ENCODE measurements around the gene FANK1.
"Not testable (repeated sequence)": the region's sequence is repeated elsewhere in the genome, so short reads cannot be mapped to it uniquely, and the experiment has no call there.

FANK1 gene

GRCh38 chr10:125953778-125954385 lies 57.5 kb downstream of the FANK1 start:
- no peak for FAIRE-seq
- no peak for DNase-seq (ENCODE audit: insufficient read length, low spot score)
- no peak for TF ChIP-seq POLR2A (IDR thresholded peaks at IDR 0.05; ENCODE audit: low read depth, low read length)

DNA sequence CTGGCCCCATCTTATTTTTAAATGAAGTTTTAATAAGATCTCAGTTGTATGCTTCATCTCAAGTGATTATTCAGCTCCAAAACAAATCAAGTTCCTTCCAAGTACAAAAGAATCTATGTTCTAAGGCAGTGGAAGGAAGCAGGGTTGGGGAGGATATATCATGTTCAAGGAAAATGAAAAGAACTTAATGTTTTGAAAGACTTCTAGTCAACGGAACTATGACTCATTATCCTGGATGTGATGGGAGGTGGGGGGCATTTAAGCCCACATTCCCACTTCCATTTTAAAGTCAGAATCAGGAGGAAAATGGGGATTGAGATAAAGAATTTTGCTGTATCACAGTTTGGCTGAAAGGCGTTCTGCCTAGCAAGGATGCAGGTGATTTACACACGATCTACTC lies 59.4 kb downstream of the FANK1 start:
- TF ChIP-seq POLR2A (IDR thresholded peaks at IDR 0.05; ENCODE audit: low read depth, low read length): no peak
- no peak for FAIRE-seq
- no peak for DNase-seq (ENCODE audit: insufficient read length, low spot score)

- no peak for TF ChIP-seq POLR2A (IDR thresholded peaks at IDR 0.05; ENCODE audit: low read depth, low read length)
- FAIRE-seq (no peak), DNase-seq (ENCODE audit: insufficient read length, low spot score) (no peak)
These were observed 65.4 kb downstream of the FANK1 start for GRCh38 chr10:125961743-125962142.

DNA sequence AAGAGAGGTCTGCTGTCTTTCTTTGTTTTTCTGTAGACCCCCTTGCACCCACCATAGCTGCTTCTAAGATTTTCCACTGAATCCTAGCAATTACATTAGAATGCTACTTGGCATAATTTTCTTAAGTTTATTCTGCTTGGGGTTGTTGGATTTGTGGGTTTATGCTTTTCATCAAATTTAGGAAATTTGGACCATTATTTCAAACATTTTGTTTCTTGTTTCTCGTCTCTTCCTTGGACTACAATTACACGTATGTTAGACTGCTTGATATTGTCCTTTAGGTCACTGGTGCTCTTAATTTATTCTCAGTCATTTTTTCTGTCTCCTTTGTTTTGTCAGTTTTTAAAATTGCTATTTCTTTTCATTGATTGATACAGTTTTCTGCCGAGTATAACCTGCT lies 65.8 kb downstream of the FANK1 start:
- DNase-seq (ENCODE audit: insufficient read length, low spot score): no peak
- TF ChIP-seq POLR2A (IDR thresholded peaks at IDR 0.05; ENCODE audit: low read depth, low read length): no peak
- no peak for FAIRE-seq

DNA sequence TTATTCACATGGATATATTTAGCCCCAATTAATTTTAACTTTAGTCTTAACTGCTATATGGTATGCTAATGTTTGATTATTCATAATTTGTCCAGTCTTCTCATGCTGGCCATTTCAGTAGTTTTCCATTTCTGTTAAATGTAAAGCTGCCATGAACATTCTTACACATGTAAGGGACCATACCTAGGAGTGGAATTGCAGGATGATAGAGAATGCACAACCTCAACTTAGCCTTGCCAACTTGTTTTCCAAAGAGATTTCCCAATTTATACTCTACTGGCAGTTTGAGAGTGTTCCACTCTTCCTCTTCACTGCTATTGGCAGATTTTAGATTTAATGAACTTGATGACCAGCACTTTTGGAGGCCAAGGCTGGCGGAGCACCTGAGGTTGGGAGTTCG lies 68.2 kb downstream of the FANK1 start:
- no peak for TF ChIP-seq POLR2A (IDR thresholded peaks at IDR 0.05; ENCODE audit: low read depth, low read length)
- no peak for FAIRE-seq
- no peak for DNase-seq (ENCODE audit: insufficient read length, low spot score)

DNA sequence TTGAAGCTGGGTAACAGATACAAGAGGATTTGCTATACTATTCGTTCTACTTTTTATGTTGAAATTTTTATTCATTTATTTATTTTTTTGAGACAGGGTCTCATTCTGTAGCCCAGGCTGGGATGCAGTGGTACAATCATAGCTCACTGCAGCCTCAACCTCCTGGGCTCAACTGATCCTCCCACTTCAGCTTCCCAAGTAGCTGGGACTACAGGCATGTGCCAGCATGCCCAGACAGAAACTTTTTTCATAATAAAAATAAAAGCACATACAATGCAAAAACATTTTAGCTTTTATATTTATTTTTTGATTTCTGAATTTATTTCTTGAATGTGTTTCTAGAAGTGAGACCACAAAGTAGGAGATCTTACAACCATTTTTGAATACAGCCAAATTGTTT lies 71.2 kb downstream of the FANK1 start:
- FAIRE-seq (no peak), DNase-seq (ENCODE audit: insufficient read length, low spot score) (no peak)
- no peak for TF ChIP-seq POLR2A (IDR thresholded peaks at IDR 0.05; ENCODE audit: low read depth, low read length)

DNA sequence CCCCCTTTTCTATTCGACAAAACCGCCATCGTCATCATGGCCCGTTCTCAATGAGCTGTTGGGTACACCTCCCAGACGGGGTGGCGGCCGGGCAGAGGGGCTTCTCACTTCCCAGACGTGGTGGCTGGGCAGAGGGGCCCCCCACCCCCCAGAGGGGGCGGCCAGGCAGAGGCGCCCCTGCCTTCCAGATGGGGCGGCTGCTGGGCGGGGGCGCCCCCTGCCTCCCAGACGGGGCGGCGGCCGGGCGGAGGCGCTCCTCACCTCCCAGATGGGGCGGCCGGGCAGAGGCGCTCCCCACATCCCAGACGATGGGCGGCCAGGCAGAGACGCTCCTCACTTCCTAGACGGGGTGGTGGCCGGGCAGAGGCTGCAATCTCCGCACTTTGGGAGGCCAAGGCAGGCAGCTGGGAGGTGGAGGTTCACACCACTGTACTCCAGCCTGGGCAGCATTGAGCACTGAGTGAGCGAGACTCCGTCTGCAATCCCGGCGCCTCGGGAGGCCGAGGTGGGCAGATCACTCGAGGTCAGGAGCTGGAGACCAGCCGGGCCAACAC lies 73.8 kb downstream of the FANK1 start:
- not testable (repeated sequence) for FAIRE-seq; DNase-seq (ENCODE audit: insufficient read length, low spot score)

- TF ChIP-seq POLR2A (IDR thresholded peaks at IDR 0.05; ENCODE audit: low read depth, low read length): no peak
- no peak for DNase-seq (ENCODE audit: insufficient read length, low spot score)
- FAIRE-seq: no peak
These were observed 80.7 kb downstream of the FANK1 start for GRCh38 chr10:125976960-125977605.

GRCh38 chr10:125979976-125980375 lies 83.6 kb downstream of the FANK1 start:
- FAIRE-seq: no peak
- TF ChIP-seq POLR2A (IDR thresholded peaks at IDR 0.05; ENCODE audit: low read depth, low read length): no peak
- no peak for DNase-seq (ENCODE audit: insufficient read length, low spot score)

DNA sequence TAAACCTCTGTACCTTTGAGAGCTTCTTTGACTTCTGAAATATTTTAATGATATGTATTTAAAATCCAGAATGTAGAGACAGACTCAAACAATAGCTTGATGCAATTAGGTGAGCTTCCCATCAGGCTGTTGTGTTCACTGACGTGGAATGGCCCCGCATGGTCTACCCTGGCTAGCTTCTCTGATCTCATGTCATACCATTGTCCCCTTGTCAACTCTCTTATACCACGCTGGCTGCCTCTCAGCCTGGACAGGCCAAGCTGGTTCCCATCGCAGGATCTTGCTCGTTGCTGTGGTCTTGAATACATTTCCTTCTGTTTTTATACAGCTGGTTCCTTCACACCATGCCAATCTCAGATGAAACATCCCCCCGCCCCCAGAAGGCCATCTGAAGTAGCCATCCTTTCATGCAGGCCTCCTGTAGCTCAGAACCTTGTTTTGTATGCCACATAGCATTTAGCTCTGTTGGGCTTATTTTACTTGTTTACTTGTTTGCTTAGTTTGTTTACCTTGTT lies 84.2 kb downstream of the FANK1 start:
- no peak for TF ChIP-seq POLR2A (IDR thresholded peaks at IDR 0.05; ENCODE audit: low read depth, low read length)
- FAIRE-seq (no peak), DNase-seq (ENCODE audit: insufficient read length, low spot score) (no peak)

- DNase-seq (ENCODE audit: insufficient read length, low spot score) (peak; percentile 9), FAIRE-seq (peak; percentile 60)
- no peak for TF ChIP-seq POLR2A (IDR thresholded peaks at IDR 0.05; ENCODE audit: low read depth, low read length)
These were observed 86.0 kb downstream of the FANK1 start for GRCh38 chr10:125982260-125982948.

GRCh38 chr10:125983161-125983560 lies 86.8 kb downstream of the FANK1 start:
- DNase-seq (ENCODE audit: insufficient read length, low spot score) (no peak), FAIRE-seq (no peak)
- TF ChIP-seq POLR2A (IDR thresholded peaks at IDR 0.05; ENCODE audit: low read depth, low read length): no peak

- DNase-seq (ENCODE audit: insufficient read length, low spot score): no peak
- no peak for TF ChIP-seq POLR2A (IDR thresholded peaks at IDR 0.05; ENCODE audit: low read depth, low read length)
- FAIRE-seq: no peak
These were observed 87.3 kb downstream of the FANK1 start for GRCh38 chr10:125983656-125984055.

DNA sequence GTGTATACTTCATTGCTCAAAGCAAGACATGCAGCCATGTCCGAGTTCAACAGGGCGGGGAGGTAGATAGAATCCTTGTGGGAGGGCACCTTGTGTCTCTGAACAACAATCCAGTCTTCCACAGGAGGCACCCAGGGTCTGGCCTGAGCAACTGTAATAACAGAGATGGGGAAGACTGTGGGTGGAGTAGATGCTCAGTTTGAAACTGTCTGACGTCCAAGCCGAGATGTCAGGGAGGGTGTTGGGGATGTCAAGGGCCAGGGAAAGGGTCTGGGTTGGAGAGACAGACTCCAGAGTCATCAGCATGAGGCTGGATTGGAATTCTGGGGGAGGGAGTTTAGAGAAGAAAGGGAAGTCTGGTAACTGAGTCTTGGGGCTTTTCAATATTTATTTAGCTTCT lies 88.0 kb downstream of the FANK1 start:
- FAIRE-seq (no peak), DNase-seq (ENCODE audit: insufficient read length, low spot score) (no peak)
- no peak for TF ChIP-seq POLR2A (IDR thresholded peaks at IDR 0.05; ENCODE audit: low read depth, low read length)

Measured in H54 (cell line).